GM19035 (cell line): ENCODE measurements around the gene UTP25.
"Not testable (repeated sequence)": the region's sequence is repeated elsewhere in the genome, so short reads cannot be mapped to it uniquely, and the experiment has no call there.

Experiments
- ATAC-seq: cut with Tn5 transposase; IDR thresholded peaks from one replicate; pipeline ENCODE4 v1.9.1; 2021; ENCODE audit not compliant: unreplicated experiment

Gene UTP25

DNA sequence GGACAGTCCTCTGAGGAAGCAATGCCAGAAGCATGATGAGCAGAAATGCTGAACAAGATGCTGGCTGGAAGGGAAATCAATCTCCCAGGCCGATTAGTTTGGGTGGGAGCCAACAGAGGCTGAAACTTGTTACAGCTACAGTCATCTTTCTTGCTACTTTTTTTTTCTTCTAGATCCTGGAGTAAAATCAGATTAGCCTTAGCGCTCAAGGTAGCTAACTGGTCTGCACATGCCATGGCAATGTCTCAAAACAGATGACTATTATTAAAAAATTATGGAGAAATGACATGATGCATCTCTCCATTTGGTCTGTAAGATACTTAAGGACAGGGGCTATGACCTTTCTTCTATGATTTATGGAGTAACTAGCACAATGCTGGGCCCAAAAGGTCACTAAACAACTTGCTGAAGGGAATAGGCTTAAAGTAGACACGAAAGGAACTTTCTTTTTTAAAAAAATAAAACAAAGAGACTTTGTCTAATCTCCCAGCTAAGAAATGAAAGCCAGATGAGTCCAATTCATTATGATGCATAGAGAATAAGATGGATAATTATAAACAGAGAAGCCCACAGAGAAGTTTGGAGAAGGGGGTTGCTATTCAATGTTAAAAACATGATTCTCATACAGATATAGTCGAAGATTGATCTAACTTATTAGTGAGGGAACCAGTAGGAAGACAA is 42.5 kb downstream of the UTP25 start:
- ATAC-seq, result no peak

DNA sequence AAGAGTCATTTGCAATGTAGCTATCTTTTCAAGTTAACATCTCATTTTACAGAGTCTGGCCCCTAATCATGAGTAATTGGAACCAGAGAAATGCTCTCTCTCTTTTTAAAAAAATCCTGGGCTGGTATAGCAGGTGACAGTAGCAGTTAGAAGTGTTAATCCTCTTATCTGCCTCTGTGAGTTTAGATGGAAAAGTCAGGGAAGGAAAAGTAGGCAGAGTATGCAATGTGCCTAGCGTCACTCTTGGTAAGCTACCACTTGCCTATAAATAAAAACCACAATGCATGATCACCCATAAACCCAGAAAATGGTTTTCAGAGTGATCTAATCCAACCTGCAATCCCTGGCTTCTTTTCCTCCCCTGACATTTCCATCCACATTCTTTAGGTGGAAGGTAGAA is 43.2 kb downstream of the UTP25 start:
- no peak for ATAC-seq

DNA sequence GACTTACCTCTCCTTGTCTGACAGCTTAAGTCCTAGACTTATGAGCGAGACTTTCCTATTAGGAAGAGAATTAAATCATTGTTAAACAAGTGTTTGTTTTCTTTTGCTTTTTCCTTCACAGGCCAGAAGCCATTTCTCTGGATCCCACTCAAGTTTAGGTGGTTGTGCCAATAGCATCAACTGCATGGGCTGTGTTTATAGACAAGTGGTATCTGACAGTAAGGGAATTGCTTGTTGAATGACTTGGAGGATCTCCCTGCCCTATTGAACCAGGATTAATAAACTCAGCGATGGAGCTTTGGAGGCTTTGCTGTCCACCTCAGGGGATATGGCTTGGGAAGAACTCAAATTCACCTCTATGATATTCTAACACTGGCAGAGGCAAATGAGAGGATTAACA is 43.7 kb downstream of the UTP25 start:
- ATAC-seq, result no peak

DNA sequence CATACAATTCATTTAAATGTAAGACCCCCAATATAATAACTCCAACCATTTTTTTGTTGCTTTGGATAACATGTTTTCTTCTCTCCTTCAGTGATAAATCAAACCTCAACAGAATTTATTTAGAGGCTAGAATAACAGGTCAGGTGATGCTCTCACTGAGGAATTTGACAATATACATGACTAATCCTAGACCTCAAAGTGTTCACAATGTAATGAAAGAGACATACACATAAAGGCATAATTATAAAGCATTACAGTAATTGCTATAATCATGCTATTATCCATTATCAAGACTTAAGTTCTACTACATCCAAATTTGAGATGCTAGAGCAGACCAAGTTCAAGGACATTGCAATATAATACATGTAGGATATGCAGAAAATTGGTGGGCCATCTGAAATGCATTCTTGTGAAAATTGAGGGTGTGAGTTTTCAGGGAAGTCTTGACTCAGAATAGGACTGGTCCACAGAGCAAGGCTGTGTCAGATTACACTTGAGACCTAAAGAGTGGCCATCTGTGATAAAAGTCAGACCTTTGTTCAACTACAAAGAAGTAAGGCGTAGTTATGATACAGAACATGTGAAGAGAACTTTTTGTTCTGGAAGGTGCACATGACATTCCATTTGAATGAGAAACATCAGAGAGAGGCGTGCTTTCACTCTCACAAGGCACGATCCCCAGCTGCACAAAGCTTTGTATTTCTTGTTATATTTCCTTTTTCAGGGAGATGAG is 45.5 kb downstream of the UTP25 start:
- ATAC-seq, result no peak

DNA sequence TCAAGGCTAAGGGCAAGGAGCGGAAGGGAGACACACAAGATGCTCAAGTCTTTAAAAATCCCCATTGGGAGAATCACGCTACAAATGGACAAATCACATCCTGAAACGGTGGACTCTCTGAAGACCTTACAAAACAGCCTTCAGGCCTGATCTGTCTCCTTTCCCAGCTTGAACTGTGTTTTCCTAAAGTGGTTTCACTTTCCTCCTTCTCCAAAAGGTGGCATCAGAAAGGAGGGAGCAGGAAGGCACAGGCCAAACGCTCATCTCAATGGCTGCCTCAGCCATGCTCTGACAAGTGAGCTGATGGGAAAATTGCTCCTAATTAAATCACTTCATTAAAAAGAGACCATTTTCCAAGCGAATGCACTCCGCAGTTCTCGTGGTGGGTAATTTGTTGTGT is 47.7 kb downstream of the UTP25 start:
- ATAC-seq, result no peak

DNA sequence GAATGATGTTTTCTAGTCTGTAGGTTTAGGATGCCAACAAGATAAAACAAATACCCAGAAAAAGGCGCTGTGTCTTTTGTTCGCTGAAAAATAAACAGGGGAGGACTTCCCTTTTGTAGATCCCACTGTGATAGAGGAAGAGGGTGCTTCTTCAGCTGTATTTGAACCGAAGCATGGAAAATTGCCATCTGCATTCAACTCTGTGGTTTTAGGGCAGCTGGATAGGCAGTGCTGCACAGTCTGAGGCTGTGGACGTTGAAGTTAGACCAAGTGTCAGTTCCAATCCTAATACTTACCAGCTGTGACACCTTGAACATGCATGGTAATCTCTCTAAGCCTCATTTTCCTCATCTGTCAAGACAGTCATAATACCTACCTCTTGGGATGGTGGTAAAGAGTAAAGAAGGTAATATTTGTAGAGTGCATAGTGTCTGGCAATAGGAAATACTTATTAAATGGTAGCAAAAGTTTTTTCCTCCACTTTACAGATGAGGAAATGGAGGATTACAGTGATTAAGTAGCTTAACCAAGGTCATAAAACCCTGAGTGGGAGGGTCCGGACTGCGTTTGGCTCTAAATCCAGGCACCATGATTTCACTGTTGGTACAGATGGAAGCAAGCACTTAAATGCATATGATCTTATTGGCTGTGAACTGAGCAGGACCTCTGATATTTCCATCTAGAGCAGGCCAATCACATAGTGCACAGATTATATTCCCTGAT is 48.5 kb downstream of the UTP25 start:
- ATAC-seq, result no peak

DNA sequence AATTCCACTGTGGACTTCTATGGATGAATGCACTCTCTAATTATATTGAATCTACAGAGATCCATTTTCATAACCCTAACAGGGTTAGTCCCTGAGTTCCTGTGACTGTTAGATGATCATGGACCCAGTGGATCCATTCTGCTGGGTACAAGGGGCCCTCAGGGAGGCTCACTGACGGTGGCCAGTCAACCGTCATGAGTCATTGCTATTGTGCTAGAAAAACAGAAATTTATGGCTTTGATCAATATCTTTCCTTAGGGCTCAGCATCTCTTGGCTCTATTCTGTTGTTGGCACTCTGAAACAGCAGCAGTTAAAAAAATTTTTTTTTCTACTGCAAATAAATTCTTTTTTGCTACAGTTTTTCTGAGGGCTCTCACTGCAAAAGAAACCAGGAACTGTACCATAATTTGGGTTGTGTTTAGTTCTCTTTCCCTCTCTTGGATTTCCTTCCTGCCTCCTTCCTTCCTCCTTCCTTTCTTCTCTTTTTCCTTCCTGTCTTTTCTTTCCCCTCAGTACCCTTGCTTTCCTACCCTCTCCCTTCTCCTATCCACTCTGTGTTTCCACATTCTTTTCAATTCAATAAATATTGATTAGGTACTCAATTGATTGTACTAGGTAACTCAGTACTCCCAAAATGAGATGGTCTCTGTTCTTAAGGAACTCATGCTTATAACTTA is 49.5 kb downstream of the UTP25 start:
- ATAC-seq, result no peak

DNA sequence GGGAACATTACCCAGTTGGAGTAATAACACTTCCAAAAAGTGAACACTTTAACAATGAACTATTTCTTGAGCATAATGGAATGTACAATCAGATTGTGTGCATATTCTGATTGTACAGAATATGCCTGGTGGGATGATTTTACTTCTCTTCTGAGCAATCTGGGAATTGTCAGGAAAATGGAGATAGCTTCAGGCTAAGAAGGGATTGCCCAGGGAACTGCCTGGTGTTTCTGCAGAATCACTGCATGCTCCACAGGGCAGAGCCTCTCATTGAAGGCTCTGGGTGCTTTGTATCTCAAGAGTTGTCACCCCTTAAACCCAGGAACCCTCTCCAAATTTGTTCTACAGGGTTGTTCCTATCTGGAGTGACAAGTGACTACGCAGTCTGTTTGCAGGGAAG is 51.2 kb downstream of the UTP25 start:
- no peak for ATAC-seq

DNA sequence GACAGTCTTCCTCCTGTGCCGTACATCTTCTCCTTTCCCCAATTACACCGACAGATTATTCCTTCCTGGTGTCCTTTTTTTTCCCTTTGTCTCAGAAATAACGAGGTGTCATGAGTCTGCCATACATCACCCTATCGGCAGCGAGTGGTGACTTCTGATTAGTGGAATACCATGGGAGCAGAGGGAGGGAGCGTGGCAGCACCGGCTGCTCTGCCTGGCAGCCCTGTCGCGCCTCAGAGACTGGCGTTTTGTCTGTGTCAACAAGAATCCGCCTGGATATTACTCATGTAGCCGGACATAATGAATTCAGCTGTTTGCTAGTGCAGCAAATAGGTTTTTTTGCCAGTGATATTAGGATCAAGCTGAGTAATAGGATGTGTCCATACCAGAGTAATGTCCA is 51.8 kb downstream of the UTP25 start:
- no peak for ATAC-seq

DNA sequence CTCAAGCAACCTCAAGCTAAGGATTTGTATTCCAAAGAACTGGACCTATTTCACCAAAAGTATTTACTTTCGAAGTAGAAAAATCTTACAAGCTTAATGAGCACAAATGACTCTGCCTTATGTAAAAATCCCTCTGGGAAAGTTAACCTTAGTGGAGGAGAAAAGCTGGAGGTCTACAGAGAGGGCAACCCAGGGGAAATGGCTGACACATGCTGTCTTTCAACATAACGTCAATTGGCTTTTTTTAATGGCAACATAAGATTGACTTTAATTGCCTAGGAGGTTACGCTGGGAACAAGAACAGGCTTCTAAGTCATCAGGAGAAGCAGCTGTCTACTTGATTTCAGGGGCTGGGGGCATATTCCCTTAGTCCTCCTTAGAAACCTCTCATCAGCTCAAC is 52.3 kb downstream of the UTP25 start:
- ATAC-seq, result no peak

DNA sequence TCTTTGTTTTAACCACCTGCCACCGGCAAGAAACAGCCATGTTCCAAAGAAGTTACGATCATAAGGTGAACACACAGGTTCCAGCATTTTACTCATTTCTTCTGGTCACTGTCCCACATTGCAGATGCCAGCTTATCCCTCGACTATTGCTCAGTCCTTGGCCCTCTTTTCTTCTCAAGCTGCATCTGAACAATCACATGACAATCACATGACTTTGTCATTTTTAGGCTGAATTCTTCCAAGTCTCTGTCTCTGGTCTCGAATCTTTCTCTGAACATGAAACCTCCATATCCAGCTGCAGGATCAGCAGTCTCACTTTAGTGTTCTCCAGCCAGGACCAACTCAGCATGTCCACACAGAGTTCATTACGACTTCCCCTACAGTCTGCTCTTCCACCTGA is 53.8 kb downstream of the UTP25 start:
- ATAC-seq, result no peak

DNA sequence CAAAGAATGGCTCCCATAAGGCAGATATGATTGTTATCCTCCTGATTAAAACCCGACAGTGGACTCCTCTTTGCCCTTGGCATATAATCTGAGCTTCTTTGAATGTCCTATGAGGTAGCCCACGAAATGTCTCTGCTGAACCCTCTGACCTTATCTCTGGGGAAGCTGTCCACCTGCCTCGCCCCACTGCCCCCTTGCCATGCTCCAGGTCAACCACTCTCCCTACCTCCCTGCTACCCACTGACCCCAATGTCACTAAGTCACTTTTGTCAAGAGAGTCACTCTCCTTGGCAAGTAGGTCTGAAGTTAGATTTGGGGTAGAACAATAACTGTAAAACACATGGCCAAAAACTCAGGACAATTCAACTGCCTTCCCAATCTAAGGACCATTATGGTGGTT is 54.5 kb downstream of the UTP25 start:
- no peak for ATAC-seq

DNA sequence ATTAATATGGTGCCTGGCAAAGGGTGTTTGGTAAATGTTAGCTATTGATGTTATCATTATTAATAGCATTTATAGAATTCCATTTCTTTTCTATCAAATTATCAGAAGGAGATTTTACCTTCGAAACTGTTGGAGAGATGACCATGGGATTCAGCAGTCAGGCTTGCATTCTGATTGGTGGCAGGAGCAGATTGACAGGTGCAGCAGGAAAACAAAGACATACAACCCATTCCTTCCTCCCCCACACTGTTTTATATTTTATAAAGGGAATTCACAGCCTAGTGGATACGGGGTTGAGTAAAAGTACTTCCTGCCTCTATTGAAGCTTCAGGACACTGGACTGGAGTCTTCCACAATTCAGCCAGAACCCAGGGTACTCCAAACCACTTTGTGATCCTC is 55.2 kb downstream of the UTP25 start:
- no peak for ATAC-seq

DNA sequence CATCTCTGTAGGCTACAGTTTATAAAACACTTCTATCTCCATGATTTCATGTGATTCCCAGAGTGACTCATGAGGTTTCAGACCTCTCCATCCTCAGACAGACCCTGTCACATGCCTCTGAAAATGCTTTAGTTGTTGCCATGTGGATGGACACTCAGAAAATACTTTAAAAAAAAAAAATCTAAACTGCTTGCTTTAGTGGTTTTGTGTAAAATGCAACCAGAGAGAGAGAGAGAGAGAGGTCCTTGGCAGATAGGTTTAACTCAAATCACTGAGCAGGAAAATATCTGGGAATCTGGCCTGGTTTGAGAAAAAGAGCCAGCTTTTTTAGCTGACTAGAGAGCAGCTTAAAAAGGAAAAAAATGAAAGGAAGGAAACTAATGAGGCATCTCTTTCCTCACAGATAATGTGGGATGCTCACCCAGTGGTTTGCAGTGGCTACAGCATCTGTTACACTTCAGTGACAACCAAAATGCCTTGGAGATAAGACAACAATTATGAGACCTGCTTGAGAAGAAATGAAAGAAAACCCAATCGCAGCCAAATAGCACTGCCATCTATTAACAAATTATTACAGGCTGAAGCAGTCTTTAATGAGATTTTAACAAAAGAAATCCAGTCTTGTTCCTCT is 55.7 kb downstream of the UTP25 start:
- no peak for ATAC-seq

DNA sequence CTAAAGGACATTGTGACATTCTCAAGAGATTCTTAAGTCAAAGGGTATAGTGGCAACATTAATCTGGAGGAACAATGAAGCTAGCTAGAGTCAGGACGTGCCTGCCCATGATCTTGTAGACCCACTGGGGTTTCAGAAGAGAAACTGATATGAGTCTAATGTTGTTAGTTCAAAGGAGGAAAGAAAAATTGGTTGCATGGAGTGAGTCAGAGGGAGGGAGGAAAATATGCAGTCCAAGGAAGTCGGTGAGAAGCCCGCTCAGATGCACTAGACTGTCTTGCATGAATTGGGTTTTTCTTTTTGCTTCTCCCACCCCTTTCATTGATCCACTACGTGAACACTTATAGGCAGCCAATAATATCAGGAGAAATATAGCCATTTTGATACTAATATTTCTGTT is 56.5 kb downstream of the UTP25 start:
- ATAC-seq, result no peak

DNA sequence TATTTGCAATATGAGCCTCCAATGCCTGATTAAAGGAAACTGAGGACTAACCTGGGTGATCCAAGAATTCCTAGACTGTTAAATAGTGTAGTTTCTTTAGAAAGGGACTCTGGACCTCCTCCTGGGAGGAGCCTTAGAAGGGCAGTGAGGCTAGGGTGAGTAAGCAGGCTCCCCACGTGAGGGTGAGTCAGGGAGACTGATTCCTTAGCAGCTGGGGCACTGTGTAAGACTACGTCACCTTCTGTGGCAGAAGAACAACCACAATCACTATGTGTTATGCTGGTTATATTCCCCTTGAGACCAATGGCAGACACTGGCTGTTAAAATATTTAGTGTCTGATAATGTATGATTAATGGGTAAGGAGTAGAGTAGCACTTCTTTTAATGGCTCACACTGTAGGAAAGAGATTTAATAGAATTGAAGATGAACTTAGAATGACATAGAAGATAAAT is 56.9 kb downstream of the UTP25 start:
- peak; percentile 79 for ATAC-seq

DNA sequence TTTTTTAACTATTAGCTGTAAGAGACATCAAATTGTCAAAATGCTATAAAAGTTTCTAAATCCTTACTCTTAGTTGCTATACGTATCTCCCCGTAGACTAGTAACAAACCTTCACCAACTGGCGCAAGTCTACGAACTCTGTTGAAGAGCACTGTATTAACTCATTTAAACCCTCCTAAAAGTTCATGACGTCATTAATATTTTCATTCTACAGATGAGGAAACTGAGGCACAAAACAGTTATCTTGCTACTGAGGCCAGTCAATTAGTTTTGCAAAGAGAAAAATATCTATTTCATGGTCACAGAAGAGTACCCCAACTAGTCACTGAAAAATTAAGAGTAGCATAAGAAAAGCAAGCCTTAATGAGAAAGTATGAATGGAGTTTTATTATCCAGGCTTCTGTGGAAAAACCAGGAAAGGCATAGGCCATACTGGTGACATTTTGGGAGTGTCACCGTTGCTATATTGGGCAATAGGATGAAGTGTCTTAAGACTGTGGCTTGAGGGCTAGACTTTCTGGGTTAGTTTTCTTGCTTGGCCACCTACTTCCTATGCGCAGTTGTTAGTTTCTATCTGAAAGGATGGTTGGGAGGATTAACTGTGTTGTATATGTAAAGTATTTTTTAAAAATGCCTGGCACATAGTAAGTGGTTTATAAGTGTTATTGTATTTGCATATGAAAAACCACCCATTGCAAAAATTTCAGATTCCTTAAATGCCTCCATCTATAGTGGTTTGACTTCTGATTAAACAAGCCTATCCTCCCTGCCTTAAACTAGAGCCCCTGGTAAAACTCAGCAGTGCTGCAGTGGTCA is 57.8 kb downstream of the UTP25 start:
- ATAC-seq, result no peak

DNA sequence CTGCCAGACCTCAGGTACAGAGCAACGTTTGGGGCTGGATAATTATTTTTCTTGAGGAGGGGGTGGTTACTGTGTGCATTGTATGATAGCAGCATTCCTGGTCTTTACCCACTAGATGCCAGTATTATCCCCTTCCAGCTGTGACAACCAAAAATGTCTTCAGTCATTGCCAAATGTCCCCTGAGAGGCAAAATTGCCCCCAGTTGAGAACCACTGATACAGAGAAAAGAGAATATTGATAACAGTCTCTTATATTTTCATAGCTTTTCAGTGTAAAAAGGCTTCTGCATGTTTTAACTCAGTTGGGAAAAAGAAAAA is 58.4 kb downstream of the UTP25 start:
- ATAC-seq, result no peak

DNA sequence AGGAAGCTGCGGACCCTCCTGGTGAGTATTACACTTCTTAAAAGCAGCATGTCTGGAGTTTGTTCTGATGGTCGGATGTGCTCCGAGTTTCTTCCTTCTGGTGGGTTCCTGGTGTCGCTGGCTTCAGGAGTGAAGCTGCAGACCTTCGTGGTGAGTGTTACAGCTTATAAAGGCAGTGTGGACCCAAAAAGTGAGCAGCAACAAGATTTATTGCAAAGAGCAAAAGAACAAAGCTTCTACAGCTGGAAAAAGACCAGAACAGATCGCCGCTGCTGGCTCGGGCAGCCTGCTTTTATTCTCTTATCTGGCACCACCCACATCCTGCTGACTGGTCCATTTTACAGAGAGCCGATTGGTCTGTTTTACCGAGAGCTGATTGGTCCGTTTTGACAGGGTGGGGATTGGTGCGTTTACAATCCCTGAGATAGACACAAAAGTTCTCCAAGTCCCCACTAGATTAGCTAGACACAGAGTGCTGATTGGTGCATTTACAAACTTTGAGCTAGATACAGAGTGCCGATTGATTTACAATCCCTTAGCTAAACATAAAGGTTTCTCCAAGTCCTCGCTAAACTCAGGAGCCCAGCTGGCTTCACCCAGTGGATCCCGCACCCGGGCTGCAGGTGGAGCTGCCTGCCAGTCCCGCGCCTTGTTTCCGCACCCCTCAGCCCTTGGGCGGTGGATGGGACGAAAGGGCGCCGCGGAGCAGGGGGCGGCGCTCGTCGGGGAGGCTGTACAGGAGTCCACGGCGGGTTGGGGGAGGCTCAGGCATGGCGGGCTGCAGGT is 60.7 kb downstream of the UTP25 start:
- not testable (repeated sequence) for ATAC-seq

DNA sequence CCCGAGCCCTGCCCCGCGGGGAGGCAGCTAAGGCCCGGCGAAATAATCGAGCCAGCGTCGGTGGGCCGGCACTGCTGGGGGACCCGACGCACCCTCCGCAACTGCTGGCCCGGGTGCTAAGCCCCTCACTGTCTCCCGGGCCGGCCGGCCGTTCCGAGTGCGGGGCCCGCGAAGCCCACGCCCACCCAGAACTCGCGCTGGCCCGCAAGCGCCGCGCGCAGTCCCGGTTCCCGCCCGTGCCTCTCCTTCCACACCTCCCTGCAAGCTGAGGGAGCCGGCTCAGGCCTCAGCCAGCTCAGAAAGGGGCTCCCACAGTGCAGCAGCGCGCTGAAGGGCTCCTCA is 61.3 kb downstream of the UTP25 start:
- no peak for ATAC-seq
